Hepatocyte (in vitro differentiated cells): Measurements from ENCODE around the gene CDC42BPA. TPM values are rescaled to one million over a fixed set of nuclear protein-coding genes. Genes with fewer than 3 reads are reported as not detected.
"Not testable (repeated sequence)": the region's sequence is repeated elsewhere in the genome, so short reads cannot be mapped to it uniquely, and the experiment has no call there.

ENCODE experiments used
- DNase-seq: peaks from one replicate; pipeline ENCODE4 v3.0.0-alpha.2; 2016; ENCODE audit warnings: low spot score
- H2AFZ ChIP-seq: fragments of 200-600 bp; sonication (generic); 2 replicates; pipeline ENCODE4 v1.6.0; 2016; ENCODE audit warnings: antibody characterized with exemption, mild to moderate bottlenecking
- H3K27ac ChIP-seq: fragments of 200-600 bp; sonication (generic); 2 replicates; pipeline ENCODE4 v1.5.1; 2016; ENCODE audit warnings: mild to moderate bottlenecking
- H3K27me3 ChIP-seq: fragments of 200-600 bp; sonication (generic); 2 replicates; pipeline ENCODE4 v1.6.1; 2016
- H3K36me3 ChIP-seq: fragments of 200-600 bp; sonication (generic); replicated peaks from 2 replicates; pipeline ENCODE4 v1.5.1; 2016; ENCODE audit warnings: low read depth; ENCODE audit not compliant: insufficient read depth
- H3K4me1 ChIP-seq: fragments of 200-600 bp; sonication (generic); 2 replicates; pipeline ENCODE4 v1.5.1; 2016; ENCODE audit warnings: mild to moderate bottlenecking, moderate library complexity; ENCODE audit not compliant: insufficient read depth
- H3K4me2 ChIP-seq: fragments of 200-600 bp; sonication (generic); 2 replicates; pipeline ENCODE4 v1.6.0; 2016
- H3K4me3 ChIP-seq: fragments of 200-600 bp; sonication (generic); 2 replicates; pipeline ENCODE4 v1.5.1; 2016; ENCODE audit warnings: mild to moderate bottlenecking
- H3K79me2 ChIP-seq: fragments of 200-600 bp; sonication (generic); 2 replicates; pipeline ENCODE4 v1.6.0; 2017; ENCODE audit warnings: mild to moderate bottlenecking
- H3K9me2 ChIP-seq: fragments of 200-600 bp; sonication (generic); replicated peaks from 2 replicates; pipeline ENCODE4 v1.6.0; 2017; ENCODE audit warnings: mild to moderate bottlenecking; ENCODE audit not compliant: insufficient read depth
- H3K9me3 ChIP-seq: fragments of 200-600 bp; sonication (generic); 2 replicates; pipeline ENCODE4 v1.5.1; 2016; ENCODE audit warnings: low read depth, mild to moderate bottlenecking
- H4K20me1 ChIP-seq: fragments of 200-600 bp; sonication (generic); 2 replicates; pipeline ENCODE4 v1.6.0; 2016; ENCODE audit warnings: mild to moderate bottlenecking; ENCODE audit not compliant: insufficient read depth, poor library complexity, severe bottlenecking
- EZH2 ChIP-seq: fragments of 200-600 bp; sonication (generic); IDR thresholded peaks from 2 replicates; pipeline ENCODE4 v1.6.1; 2016; ENCODE audit warnings: antibody characterized with exemption, mild to moderate bottlenecking, borderline replicate concordance
- EZH2phosphoT487 ChIP-seq: fragments of 200-600 bp; sonication (generic); IDR thresholded peaks from one replicate; pipeline ENCODE4 v1.6.1; 2018; ENCODE audit warnings: antibody characterized with exemption, mild to moderate bottlenecking, low read depth, moderate library complexity; ENCODE audit not compliant: unreplicated experiment, severe bottlenecking
- WGBS: methylation state at CpG from one replicate; pipeline ENCODE4 v1.1.6; 2016; ENCODE audit warnings: low lambda C conversion rate; ENCODE audit errors: missing lambda C conversion rate; 5-methylcytosine and 5-hydroxymethylcytosine counted together
- polyA plus RNA-seq: library from polyadenylated mRNA; unstranded; fragments of >200 nt; fragmentation: Nextera tagmentation; extraction: Ambion mirVana; gene quantifications from 2 replicates; pipeline ENCODE4 v1.2.1, GENCODE V29; 2016
- total RNA-seq: library from RNA; depleted of rRNA; stranded (reverse); fragments of >200 nt; gene quantifications from 2 replicates; pipeline ENCODE4 v1.2.3, GENCODE V29; 2014
- TF ChIP-seq, protein P1 (sequence below): fragments of 200-600 bp; sonication (generic); IDR thresholded peaks from 2 replicates; pipeline ENCODE4 v1.5.1; 2016; ENCODE audit warnings: antibody characterized with exemption, mild to moderate bottlenecking; ENCODE audit not compliant: poor library complexity

Gene CDC42BPA
- total and polyA plus RNA-seq, 2 experiments from 2014 or later, result 24.5 to 40.9 TPM

DNA sequence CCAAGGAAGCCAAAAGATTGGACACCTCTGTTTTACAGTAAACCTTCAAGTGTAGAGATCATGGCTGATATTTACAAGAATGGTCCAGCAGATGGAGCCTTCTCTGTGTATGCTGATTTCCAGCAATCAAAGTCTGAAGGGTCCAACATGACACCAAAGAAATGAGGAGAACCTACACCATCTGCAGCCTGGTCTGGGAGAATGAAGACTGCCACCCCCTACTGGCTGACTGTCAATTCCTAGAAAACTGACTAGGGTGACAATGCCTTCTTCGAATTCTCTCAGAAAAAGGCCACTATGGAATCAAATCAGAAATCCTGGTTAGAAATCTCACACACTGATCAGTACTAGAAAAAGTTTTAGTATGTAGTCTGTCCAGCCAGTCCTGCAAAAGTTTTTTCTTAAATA, 83.3 kb downstream of the CDC42BPA start:
- no peaks in the 10 kb centered on the region for H3K36me3 ChIP-seq
- no peak for TF ChIP-seq EZH2phosphoT487
- TF ChIP-seq, protein P1, sequence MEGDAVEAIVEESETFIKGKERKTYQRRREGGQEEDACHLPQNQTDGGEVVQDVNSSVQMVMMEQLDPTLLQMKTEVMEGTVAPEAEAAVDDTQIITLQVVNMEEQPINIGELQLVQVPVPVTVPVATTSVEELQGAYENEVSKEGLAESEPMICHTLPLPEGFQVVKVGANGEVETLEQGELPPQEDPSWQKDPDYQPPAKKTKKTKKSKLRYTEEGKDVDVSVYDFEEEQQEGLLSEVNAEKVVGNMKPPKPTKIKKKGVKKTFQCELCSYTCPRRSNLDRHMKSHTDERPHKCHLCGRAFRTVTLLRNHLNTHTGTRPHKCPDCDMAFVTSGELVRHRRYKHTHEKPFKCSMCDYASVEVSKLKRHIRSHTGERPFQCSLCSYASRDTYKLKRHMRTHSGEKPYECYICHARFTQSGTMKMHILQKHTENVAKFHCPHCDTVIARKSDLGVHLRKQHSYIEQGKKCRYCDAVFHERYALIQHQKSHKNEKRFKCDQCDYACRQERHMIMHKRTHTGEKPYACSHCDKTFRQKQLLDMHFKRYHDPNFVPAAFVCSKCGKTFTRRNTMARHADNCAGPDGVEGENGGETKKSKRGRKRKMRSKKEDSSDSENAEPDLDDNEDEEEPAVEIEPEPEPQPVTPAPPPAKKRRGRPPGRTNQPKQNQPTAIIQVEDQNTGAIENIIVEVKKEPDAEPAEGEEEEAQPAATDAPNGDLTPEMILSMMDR, result peak; percentile 40
- no peaks in the 10 kb centered on the region for H3K9me3 ChIP-seq
- no peak overlapping the region for H3K4me3 ChIP-seq
- no peaks in the 10 kb centered on the region for H3K27me3 ChIP-seq
- peak; percentile 61 for DNase-seq
- 79% methylated on average over 1 of the region's 1 CpG for WGBS
- H3K4me2 ChIP-seq, result no peak overlapping the region
- no peak overlapping the region for H2AFZ ChIP-seq
- H4K20me1 ChIP-seq, result peaks cover 6% of the 10 kb centered on the region
- H3K79me2 ChIP-seq, result peaks cover 62% of the 10 kb centered on the region
- no peaks in the 10 kb centered on the region for H3K4me1 ChIP-seq
- no peak overlapping the region for H3K27ac ChIP-seq
- no peaks in the 10 kb centered on the region for H3K9me2 ChIP-seq

- not testable (repeated sequence) for H3K4me1 ChIP-seq, H3K27ac ChIP-seq, H3K4me3 ChIP-seq, H3K27me3 ChIP-seq, DNase-seq, H3K9me2 ChIP-seq, H3K4me2 ChIP-seq, H3K9me3 ChIP-seq, H3K36me3 ChIP-seq, H2AFZ ChIP-seq, H4K20me1 ChIP-seq
- peaks cover 39% of the 10 kb centered on the region for H3K79me2 ChIP-seq
- WGBS, result 96% methylated on average over 7 of the region's 7 CpGs
Measured at GRCh38 chr1:227231128-227231527, 87.2 kb downstream of the CDC42BPA start.

DNA sequence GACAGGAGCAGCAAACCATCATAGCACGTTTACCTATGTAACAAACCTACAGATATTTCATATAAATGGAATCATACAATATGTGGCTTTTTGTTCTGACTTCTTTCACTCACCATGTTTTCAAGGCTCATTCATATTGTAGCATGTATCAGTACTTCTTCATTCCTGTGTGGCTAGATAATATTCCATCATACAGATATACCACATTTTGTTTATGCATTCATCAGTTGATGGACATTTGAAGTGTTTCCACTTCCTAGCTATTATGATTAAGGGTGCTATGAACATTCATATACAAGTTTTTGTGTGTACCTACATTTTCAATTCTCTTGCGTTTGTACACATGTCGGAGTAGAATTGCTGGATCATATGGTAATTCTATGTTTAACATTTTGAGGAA, 90.1 kb downstream of the CDC42BPA start:
- H3K27me3 ChIP-seq, result no peaks in the 10 kb centered on the region
- 89% methylated on average over 3 of the region's 3 CpGs for WGBS
- H3K9me3 ChIP-seq, result no peaks in the 10 kb centered on the region
- H3K4me1 ChIP-seq, result no peaks in the 10 kb centered on the region
- H3K36me3 ChIP-seq, result no peaks in the 10 kb centered on the region
- DNase-seq, result no peak
- peaks cover 33% of the 10 kb centered on the region for H3K79me2 ChIP-seq
- TF ChIP-seq EZH2, result no peak
- TF ChIP-seq, protein P1, result no peak
- TF ChIP-seq EZH2phosphoT487, result no peak
- no peak overlapping the region for H3K4me3 ChIP-seq
- peaks cover 2% of the 10 kb centered on the region for H4K20me1 ChIP-seq
- H3K4me2 ChIP-seq, result no peak overlapping the region
- no peak overlapping the region for H2AFZ ChIP-seq
- no peak overlapping the region for H3K27ac ChIP-seq
- no peaks in the 10 kb centered on the region for H3K9me2 ChIP-seq

DNA sequence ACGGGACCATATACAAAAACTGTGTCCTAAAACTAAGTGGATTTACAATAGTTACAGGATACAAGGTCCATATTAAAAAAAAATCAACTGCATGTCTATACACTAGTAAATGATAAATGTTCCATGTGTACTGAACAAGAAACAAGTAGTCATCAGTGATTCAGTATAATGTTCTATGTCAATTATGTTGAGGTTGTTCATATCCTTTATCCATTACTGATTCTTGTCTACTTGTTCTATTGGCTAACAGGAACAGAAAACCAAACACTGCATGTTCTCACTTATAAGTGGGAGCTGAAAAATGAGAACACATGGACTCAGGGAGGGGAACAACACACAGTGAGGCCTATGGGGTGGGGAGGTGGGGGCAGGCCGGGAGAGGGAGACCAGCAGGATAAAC, 90.5 kb downstream of the CDC42BPA start:
- no peak overlapping the region for H3K4me2 ChIP-seq
- DNase-seq, result no peak
- H3K9me2 ChIP-seq, result no peaks in the 10 kb centered on the region
- no peaks in the 10 kb centered on the region for H3K9me3 ChIP-seq
- no peak overlapping the region for H3K27ac ChIP-seq
- H3K4me1 ChIP-seq, result no peaks in the 10 kb centered on the region
- no peak overlapping the region for H2AFZ ChIP-seq
- TF ChIP-seq EZH2phosphoT487 (no peak), EZH2 (no peak)
- TF ChIP-seq, protein P1, result no peak
- peaks cover 36% of the 10 kb centered on the region for H3K79me2 ChIP-seq
- H3K4me3 ChIP-seq, result no peak overlapping the region
- H4K20me1 ChIP-seq, result peaks cover 6% of the 10 kb centered on the region
- WGBS, result 54% methylated on average over 2 of the region's 2 CpGs
- H3K27me3 ChIP-seq, result no peaks in the 10 kb centered on the region
- H3K36me3 ChIP-seq, result no peaks in the 10 kb centered on the region
